ENCODE results near the gene SENP2. TPM values are rescaled to one million over a fixed set of nuclear protein-coding genes. Genes with fewer than 3 reads are reported as not detected.

Gene SENP2
- total RNA-seq, 1 experiment from 2014 or later = 46.4 TPM

- Histone ChIP-seq H3K27me3 (ENCODE audit: low read length) (no peaks in the 10 kb centered on the region), H2AFZ (ENCODE audit: low read length) (no peak overlapping the region), H3K9me3 (ENCODE audit: low read length) (no peaks in the 10 kb centered on the region), H3K79me2 (ENCODE audit: low read length) (no peaks in the 10 kb centered on the region), H3K9ac (ENCODE audit: low read length) (no peak overlapping the region), H4K20me1 (ENCODE audit: low read length) (no peaks in the 10 kb centered on the region), H3K27ac (ENCODE audit: low read length) (peak overlapping the region; percentile 43), H3K9me2 (replicated peaks; ENCODE audit: low read length) (no peaks in the 10 kb centered on the region), H3F3A (ENCODE audit: low read length, unreplicated experiment) (no peaks in the 10 kb centered on the region), H3K36me3 (ENCODE audit: low read depth, low read length) (peaks cover 2% of the 10 kb centered on the region; the same call in 1 of the 2 replicates), H3K4me3 (ENCODE audit: low read length) (no peak overlapping the region), H3K4me2 (ENCODE audit: low read length) (0 out of 2 replicates have a peak overlapping the region, but pooled peaks have one; percentile 4), H3K4me1 (ENCODE audit: insufficient read depth, low read length) (peaks cover 13% of the 10 kb centered on the region)
- CTCF ChIA-PET = interaction anchor here (0.6 to 1.1 kb wide), 2 partner anchors 31 to 269 kb away, joined by 3 to 4 read pairs; no protein-coding TSS in a partner anchor
- no TSS peak for BruUV-seq (replicated peaks)
- intact Hi-C loops (cut with micrococcal nuclease) = loop anchor here (5.0 kb wide), 1 partner anchor 42 kb away; the partner anchor contains the start of gene SENP2
- no peak for TF ChIP-seq EZH2phosphoT487 (IDR thresholded peaks at IDR 0.05; ENCODE audit: borderline replicate concordance, low read length)
- TF ChIP-seq, protein P1, sequence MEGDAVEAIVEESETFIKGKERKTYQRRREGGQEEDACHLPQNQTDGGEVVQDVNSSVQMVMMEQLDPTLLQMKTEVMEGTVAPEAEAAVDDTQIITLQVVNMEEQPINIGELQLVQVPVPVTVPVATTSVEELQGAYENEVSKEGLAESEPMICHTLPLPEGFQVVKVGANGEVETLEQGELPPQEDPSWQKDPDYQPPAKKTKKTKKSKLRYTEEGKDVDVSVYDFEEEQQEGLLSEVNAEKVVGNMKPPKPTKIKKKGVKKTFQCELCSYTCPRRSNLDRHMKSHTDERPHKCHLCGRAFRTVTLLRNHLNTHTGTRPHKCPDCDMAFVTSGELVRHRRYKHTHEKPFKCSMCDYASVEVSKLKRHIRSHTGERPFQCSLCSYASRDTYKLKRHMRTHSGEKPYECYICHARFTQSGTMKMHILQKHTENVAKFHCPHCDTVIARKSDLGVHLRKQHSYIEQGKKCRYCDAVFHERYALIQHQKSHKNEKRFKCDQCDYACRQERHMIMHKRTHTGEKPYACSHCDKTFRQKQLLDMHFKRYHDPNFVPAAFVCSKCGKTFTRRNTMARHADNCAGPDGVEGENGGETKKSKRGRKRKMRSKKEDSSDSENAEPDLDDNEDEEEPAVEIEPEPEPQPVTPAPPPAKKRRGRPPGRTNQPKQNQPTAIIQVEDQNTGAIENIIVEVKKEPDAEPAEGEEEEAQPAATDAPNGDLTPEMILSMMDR (conservative IDR thresholded peaks at IDR 0.05; ENCODE audit: low read depth, low read length) = no peak
- TF ChIP-seq EZH2 (IDR thresholded peaks at IDR 0.05; ENCODE audit: low read length, unreplicated experiment) = no peak
- POLR2A ChIA-PET (ENCODE audit: unreplicated experiment) = interaction anchor here (0.7 kb wide), 3 partner anchors 28 to 1442 kb away, joined by 3 to 4 read pairs (median 3); no protein-coding TSS in a partner anchor
- ATAC-seq (peak; percentile 68), DNase-seq (no peak)
These were observed 43.6 kb downstream of the SENP2 start for GRCh38 chr3:185629554-185630181.

DNA sequence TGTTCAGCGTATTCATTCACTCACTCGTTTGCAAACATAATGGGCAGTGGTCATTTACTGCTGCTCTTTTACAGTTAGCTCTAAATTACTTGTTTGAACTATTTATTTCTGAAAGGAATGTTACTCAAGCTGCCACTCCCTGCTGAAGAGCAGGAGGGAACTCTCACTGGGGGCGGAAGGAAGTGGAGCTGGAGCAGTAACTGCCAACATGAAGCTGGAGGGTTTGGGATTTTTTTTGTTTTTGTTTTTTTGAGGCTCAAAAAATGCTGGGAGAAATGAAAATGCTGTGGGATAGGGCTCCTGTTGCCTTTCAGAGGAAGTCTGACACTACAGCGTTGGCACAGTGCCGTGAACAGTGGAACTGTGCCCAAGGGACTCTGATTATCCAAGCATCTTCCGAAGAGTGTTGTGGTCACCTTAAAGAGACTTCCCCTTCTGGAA lies 44.1 kb downstream of the SENP2 start:
- Histone ChIP-seq H3K79me2 (ENCODE audit: low read length) (no peaks in the 10 kb centered on the region), H3K9me3 (ENCODE audit: low read length) (no peaks in the 10 kb centered on the region), H3K4me1 (ENCODE audit: insufficient read depth, low read length) (peaks cover 13% of the 10 kb centered on the region), H3K4me3 (ENCODE audit: low read length) (no peak overlapping the region), H2AFZ (ENCODE audit: low read length) (no peak overlapping the region), H3K9me2 (replicated peaks; ENCODE audit: low read length) (no peaks in the 10 kb centered on the region), H3K4me2 (ENCODE audit: low read length) (0 out of 2 replicates have a peak overlapping the region, but pooled peaks have one; percentile 4), H3K9ac (ENCODE audit: low read length) (no peak overlapping the region), H3F3A (ENCODE audit: low read length, unreplicated experiment) (no peaks in the 10 kb centered on the region), H3K36me3 (ENCODE audit: low read depth, low read length) (peaks cover 2% of the 10 kb centered on the region; the same call in 1 of the 2 replicates), H3K27ac (ENCODE audit: low read length) (peak overlapping the region; percentile 43), H3K27me3 (ENCODE audit: low read length) (no peaks in the 10 kb centered on the region), H4K20me1 (ENCODE audit: low read length) (no peaks in the 10 kb centered on the region)
- ATAC-seq (peak; percentile 88), DNase-seq (peak; percentile 45)
- intact Hi-C loops (cut with micrococcal nuclease) = loop anchor here (5.0 kb wide), 1 partner anchor 43 kb away; the partner anchor contains the start of gene SENP2
- ChIA-PET CTCF (interaction anchor here (0.6 to 1.1 kb wide), 3 partner anchors 25 to 269 kb away, joined by 3 to 5 read pairs (median 4); no protein-coding TSS in a partner anchor), POLR2A (ENCODE audit: unreplicated experiment) (interaction anchor here (0.7 kb wide), 3 partner anchors 27 to 1443 kb away, joined by 3 to 4 read pairs (median 3); no protein-coding TSS in a partner anchor)
- TF ChIP-seq EZH2 (IDR thresholded peaks at IDR 0.05; ENCODE audit: low read length, unreplicated experiment) = no peak
- BruUV-seq (replicated peaks) = no TSS peak

- no peak for ATAC-seq
- no peak overlapping the region for H3K4me3 ChIP-seq (ENCODE audit: low read length)
- no TSS peak for BruUV-seq (replicated peaks)
- TF ChIP-seq EZH2phosphoT487 (IDR thresholded peaks at IDR 0.05; ENCODE audit: borderline replicate concordance, low read length) (no peak), EZH2 (IDR thresholded peaks at IDR 0.05; ENCODE audit: low read length, unreplicated experiment) (no peak)
- TF ChIP-seq, protein P1 (conservative IDR thresholded peaks at IDR 0.05; ENCODE audit: low read depth, low read length) = no peak
- H3K9me2 ChIP-seq (replicated peaks; ENCODE audit: low read length) = no peaks in the 10 kb centered on the region
- peaks cover 2% of the 10 kb centered on the region; the same call in 1 of the 2 replicates for H3K36me3 ChIP-seq (ENCODE audit: low read depth, low read length)
- ChIA-PET CTCF (interaction anchor here (0.6 kb wide), 1 partner anchor 17 kb away, joined by 3 read pairs; no protein-coding TSS in a partner anchor), POLR2A (ENCODE audit: unreplicated experiment) (no interaction called here)
- H3K79me2 ChIP-seq (ENCODE audit: low read length) = no peaks in the 10 kb centered on the region
- DNase-seq = no peak
- H4K20me1 ChIP-seq (ENCODE audit: low read length) = no peaks in the 10 kb centered on the region
- no peaks in the 10 kb centered on the region for H3F3A ChIP-seq (ENCODE audit: low read length, unreplicated experiment)
- no peaks in the 10 kb centered on the region for H3K9me3 ChIP-seq (ENCODE audit: low read length)
- H2AFZ ChIP-seq (ENCODE audit: low read length) = no peak overlapping the region
- H3K27ac ChIP-seq (ENCODE audit: low read length) = no peak overlapping the region
- no peak overlapping the region for H3K4me2 ChIP-seq (ENCODE audit: low read length)
- H3K9ac ChIP-seq (ENCODE audit: low read length) = no peak overlapping the region
- peaks cover 13% of the 10 kb centered on the region for H3K4me1 ChIP-seq (ENCODE audit: insufficient read depth, low read length)
- intact Hi-C loops (cut with micrococcal nuclease) = loop anchor here (5.0 kb wide), 1 partner anchor 44 kb away; the partner anchor contains the start of gene SENP2
- no peaks in the 10 kb centered on the region for H3K27me3 ChIP-seq (ENCODE audit: low read length)
These were observed 45.0 kb downstream of the SENP2 start for GRCh38 chr3:185631108-185631507.

Measured in PC-3 (cell line).